ENCODE data around the gene CD6. TPM values are rescaled to one million over a fixed set of nuclear protein-coding genes. Genes with fewer than 3 reads are reported as not detected.

Gene CD6
- total and polyA plus RNA-seq, 10 of the 15 experiments (the other 5 are each of a cell fraction or from before 2014, with no cell fraction given) = 0.37 to 17.6 (median 6.2) TPM

- H4K20me1 ChIP-seq (ENCODE audit: control insufficient read depth, insufficient read depth) = no peaks in the 10 kb centered on the region
- H3K4me2 ChIP-seq (ENCODE audit: control insufficient read depth, insufficient read depth) = no peak overlapping the region
- H3K4me3 ChIP-seq = no peak overlapping the region
- H2AFZ ChIP-seq (ENCODE audit: control insufficient read depth, low read depth, low read length) = no peak overlapping the region
- POLR2A ChIA-PET = interaction anchor here (0.8 to 1.7 kb wide), 4 partner anchors 8 to 161 kb away, joined by 3 to 9 read pairs (median 4); partner anchors contain the start of gene TMEM109
- intact Hi-C loops (cut with micrococcal nuclease; ENCODE audit: unreplicated experiment) (no loop called here), in situ Hi-C loops (cut with MboI) (no loop called here)
- RAD21 ChIA-PET (ENCODE audit: unreplicated experiment) = interaction anchor here (0.5 to 1.8 kb wide), 6 partner anchors 8 to 745 kb away, joined by 3 to 8 read pairs (median 4); partner anchors contain the start of gene TMEM109
- peaks cover 17 to 21% of the 10 kb centered on the region in 2 experiments for H3K36me3 ChIP-seq (ENCODE audit: control insufficient read depth in 2 of 2, insufficient read depth in 2 of 2, low read length in 1 of 2)
- FAIRE-seq (no peak), DNase-seq (ENCODE audit: low read depth, low spot score) (no peak), ATAC-seq (no peak)
- no peak overlapping the region for H3K9ac ChIP-seq (ENCODE audit: control insufficient read depth, insufficient read depth, low read length)
- WGBS (ENCODE audit: insufficient coverage, insufficient replicate concordance, low lambda C conversion rate, missing lambda C conversion rate) = 85% methylated on average over 5 of the region's 5 CpGs
- peaks cover 30% of the 10 kb centered on the region for H3K4me1 ChIP-seq (ENCODE audit: control insufficient read depth, insufficient read depth, low read length)
- SMC1A ChIA-PET (ENCODE audit: uncharacterized antibody, unreplicated experiment) = interaction anchor here (1.7 to 1.8 kb wide), 2 partner anchors 8 to 10 kb away, joined by 5 to 7 read pairs; partner anchors contain the start of gene TMEM109
- H3K79me2 ChIP-seq (ENCODE audit: control insufficient read depth, insufficient read depth, low read length) = peaks cover 7% of the 10 kb centered on the region
- BruUV-seq (replicated peaks) = no TSS peak
- H3K9me3 ChIP-seq (replicated peaks; ENCODE audit: control insufficient read depth, insufficient read depth, low read length) = no peaks in the 10 kb centered on the region
- CTCF ChIA-PET = interaction anchor here (0.6 to 1.5 kb wide), 4 partner anchors 9 to 235 kb away, joined by 3 to 11 read pairs (median 4); partner anchors contain the start of gene TMEM109
- no peak overlapping the region for H3K27ac ChIP-seq (ENCODE audit: control insufficient read depth, insufficient read depth)
- no peaks in the 10 kb centered on the region for H3K27me3 ChIP-seq (replicated peaks in 1 of 2; ENCODE audit: control insufficient read depth in 2 of 2, insufficient read depth in 2 of 2, low read length in 1 of 2)
- no peak for TF ChIP-seq SMC3 (IDR thresholded peaks at IDR 0.05; ENCODE audit: borderline replicate concordance, low read length)
- TF ChIP-seq CBX3 (IDR thresholded peaks at IDR 0.05; ENCODE audit: borderline replicate concordance, low read depth) = no peak
- TF ChIP-seq EGR1 (IDR thresholded peaks at IDR 0.05; ENCODE audit: borderline replicate concordance in 1 of 2, low read depth in 2 of 2, low read length in 2 of 2) = no peak
- no peak for TF ChIP-seq STAT3 (IDR thresholded peaks at IDR 0.05; ENCODE audit: low read depth, low read length)
- TF ChIP-seq PML (IDR thresholded peaks at IDR 0.05; ENCODE audit: low read length) = no peak
- TF ChIP-seq CBFB (IDR thresholded peaks at IDR 0.05; ENCODE audit: low read depth) = no peak
- no peak for TF ChIP-seq CEBPZ (IDR thresholded peaks at IDR 0.05; ENCODE audit: low read depth, low read length)
- no peak for TF ChIP-seq ZBTB33 (IDR thresholded peaks at IDR 0.05)
- TF ChIP-seq NRF1 (conservative IDR thresholded peaks at IDR 0.05; ENCODE audit: low read depth, low read length) = no peak
- no peak for TF ChIP-seq PAX8 (IDR thresholded peaks at IDR 0.05)
- no peak for TF ChIP-seq KAT2A (conservative IDR thresholded peaks at IDR 0.05; ENCODE audit: control insufficient read depth, low read depth, low read length)
- no peak for TF ChIP-seq ZBTB40 (IDR thresholded peaks at IDR 0.05; ENCODE audit: borderline replicate concordance)
- TF ChIP-seq, protein P1, sequence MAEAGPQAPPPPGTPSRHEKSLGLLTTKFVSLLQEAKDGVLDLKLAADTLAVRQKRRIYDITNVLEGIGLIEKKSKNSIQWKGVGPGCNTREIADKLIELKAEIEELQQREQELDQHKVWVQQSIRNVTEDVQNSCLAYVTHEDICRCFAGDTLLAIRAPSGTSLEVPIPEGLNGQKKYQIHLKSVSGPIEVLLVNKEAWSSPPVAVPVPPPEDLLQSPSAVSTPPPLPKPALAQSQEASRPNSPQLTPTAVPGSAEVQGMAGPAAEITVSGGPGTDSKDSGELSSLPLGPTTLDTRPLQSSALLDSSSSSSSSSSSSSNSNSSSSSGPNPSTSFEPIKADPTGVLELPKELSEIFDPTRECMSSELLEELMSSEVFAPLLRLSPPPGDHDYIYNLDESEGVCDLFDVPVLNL (IDR thresholded peaks at IDR 0.05; ENCODE audit: low read depth, low read length) = no peak
- TF ChIP-seq RB1 (IDR thresholded peaks at IDR 0.05; ENCODE audit: borderline replicate concordance) = no peak
Measured at GRCh38 chr11:60923326-60923725, 48.2 kb upstream of the CD6 start.
